ENCODE data around the gene CPXM2. TPM values are rescaled to one million over a fixed set of nuclear protein-coding genes. Genes with fewer than 3 reads are reported as not detected.

Gene CPXM2
- total RNA-seq, 1 donor from 2014 or later = 23.6 TPM

Other genes starting within 250 kb of the CPXM2 start
- gene GPR26, start 225.5 kb downstream of the CPXM2 start, total RNA-seq = not detected
- 15.7 TPM for gene CHST15, start 201.8 kb upstream of the CPXM2 start, total RNA-seq

Measured in ureter (tissue), 1 donor.